GM13976 (cell line): ENCODE results near the gene KRTAP19-1.

ENCODE experiments used
- DNase-seq: peaks from one replicate; pipeline ENCODE4 v3.0.0; 2012; ENCODE audit warnings: low spot score
- CTCF ChIP-seq: IDR thresholded peaks from 2 replicates; pipeline ENCODE4 v1.5.1; 2012; ENCODE audit warnings: borderline replicate concordance, mild to moderate bottlenecking; ENCODE audit not compliant: insufficient read depth; ENCODE audit errors: extremely low read depth, missing control alignments, control extremely low read depth
- in situ Hi-C: fragments of 300-500 bp; cut with MboI; formaldehyde crosslinking; loops from one replicate; pipeline ENCODE4 v1.12.0; 2022; ENCODE audit warnings: low sequenced_read_pairs, mixed read lengths, inconsistent platforms; ENCODE audit not compliant: unreplicated experiment

KRTAP19-1 gene

GRCh38 chr21:30437010-30437565 lies 43.1 kb downstream of the KRTAP19-1 start:
- in situ Hi-C loops: loop anchor here (25.0 kb wide), 1 partner anchor 100 kb away; the partner anchor contains the start of gene KRTAP19-6
- TF ChIP-seq CTCF: no peak
- no peak for DNase-seq

- in situ Hi-C loops: loop anchor here (25.0 kb wide), 1 partner anchor 103 kb away; the partner anchor contains the start of gene KRTAP19-6
- no peak for DNase-seq
Observed at GRCh38 chr21:30434033-30434631, 46.0 kb downstream of the KRTAP19-1 start.

GRCh38 chr21:30430170-30430655 lies 50.0 kb downstream of the KRTAP19-1 start, which contains the start of gene KRTAP13-4:
TSS of gene KRTAP13-4 (plus strand) at chr21:30430220. CDS start at chr21:30430276, 56 bp downstream.
- TF ChIP-seq CTCF: no peak
- in situ Hi-C loops: loop anchor here (25.0 kb wide), 1 partner anchor 107 kb away; the partner anchor contains the start of gene KRTAP19-6
- no peak for DNase-seq

More at GRCh38 chr21:30434033-30434631, 46.0 kb downstream of the KRTAP19-1 start:
- TF ChIP-seq CTCF: no peak
